Colon (tissue), 2 donors: ENCODE measurements around the gene RNU1-4.
"Not testable (repeated sequence)": the region's sequence is repeated elsewhere in the genome, so short reads cannot be mapped to it uniquely, and the experiment has no call there.

Experiments
- FAIRE-seq: peaks from 2 replicates; lab custom pipeline; 2012; peaks lifted over from hg19 to GRCh38; lab: Jason Lieb, UNC
- donor health status: control.
- donor health status: control.

RNU1-4 gene

DNA sequence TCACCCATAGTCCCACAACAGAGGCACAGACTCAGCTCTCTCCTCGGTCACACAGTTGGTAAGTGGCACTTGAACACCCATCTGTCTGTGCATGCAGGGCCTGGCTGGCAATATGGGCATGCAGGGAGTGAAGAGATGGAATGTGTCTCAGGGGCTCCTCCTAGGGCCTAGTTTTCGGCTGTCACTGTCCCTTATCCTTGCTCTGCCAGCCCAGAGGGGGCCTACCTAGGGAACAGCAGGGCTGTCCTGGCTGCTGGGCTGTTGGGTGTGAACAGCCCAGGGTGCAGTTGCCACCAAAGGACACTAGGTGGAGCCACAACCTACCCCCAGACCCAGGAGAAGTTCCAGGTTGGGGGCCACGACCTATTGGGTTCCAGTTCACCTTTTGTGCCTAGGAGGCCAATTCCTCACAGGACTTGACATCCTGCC is 30.6 kb upstream of the RNU1-4 start:
- FAIRE-seq = not testable (repeated sequence)

DNA sequence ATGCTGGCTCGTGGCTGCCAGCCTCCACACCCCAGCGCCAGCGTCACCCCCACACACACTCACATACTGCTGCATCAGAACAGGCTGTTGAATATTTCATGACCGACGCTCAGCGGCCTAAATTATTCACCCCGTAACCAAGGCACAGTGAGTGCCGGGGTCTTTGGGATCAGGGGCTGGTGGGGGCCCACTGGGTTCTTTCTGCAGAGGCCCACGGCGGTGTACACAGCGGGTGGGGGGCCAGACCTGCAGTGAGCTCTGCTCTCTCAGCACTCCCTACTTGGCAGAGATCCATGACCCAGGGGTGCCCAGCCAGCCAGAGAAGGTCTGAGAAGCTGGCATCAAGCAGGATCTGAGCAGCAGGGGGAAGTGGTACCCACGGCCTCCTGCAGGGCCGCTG is 29.7 kb upstream of the RNU1-4 start:
- not testable (repeated sequence) for FAIRE-seq

DNA sequence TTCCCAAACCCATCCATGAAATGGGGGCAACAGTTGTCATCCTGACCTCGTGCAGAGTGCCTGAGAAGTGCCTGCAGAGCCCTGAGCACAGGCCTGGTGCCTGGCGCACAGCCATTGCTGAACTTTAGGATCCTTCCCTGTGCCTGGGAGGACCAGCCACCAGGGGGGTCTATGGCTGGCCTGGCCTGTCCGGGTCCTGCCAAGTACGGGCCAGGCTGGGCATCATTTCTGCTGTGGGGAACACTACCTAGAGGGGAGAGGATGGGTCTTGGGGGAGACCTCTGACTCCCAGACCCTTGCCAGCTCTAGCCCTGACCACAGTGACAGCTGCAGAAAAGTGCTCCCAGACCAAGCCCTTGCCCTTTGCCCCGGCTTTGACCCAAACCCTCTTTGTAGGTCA is 28.2 kb upstream of the RNU1-4 start:
- FAIRE-seq = not testable (repeated sequence)

DNA sequence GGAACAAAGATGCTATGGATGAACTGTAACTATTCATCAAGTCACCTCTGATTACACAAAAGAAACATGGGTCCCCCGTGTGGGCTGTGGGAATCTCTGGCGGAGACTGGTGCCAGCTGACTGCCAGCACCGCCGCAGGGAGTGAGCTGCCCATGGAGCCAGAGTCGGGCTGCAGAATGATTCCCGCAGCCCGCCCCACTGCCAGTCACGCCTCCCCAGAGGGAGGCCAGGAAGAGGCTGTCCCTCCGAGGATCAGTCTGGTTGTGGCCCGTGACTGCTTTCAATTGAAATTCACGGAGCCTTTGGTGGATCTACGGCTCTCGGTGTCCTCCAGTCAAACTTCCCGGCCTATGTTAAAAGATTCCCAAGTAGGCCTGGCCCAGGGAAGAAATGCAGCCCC is 27.7 kb upstream of the RNU1-4 start:
- not testable (repeated sequence) for FAIRE-seq

DNA sequence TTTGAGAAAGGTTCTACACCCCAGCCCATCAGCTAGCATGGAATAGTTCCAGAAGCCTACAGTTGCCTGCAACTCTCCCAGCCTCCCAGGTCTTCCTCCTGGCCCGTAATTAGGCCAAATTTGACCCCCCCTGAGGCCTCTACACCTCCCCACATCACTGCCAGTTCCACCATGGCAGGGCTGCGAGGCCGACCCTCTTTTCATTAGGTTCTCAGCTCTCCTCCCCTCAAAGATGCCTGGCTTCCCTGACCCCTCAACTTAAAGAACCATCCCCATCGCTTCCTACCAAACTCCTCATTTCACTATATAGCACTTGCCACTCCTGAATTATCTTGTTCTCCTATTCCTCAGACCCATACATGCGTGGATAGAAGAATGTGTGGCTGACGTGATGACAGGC is 27.3 kb upstream of the RNU1-4 start:
- FAIRE-seq = not testable (repeated sequence)

DNA sequence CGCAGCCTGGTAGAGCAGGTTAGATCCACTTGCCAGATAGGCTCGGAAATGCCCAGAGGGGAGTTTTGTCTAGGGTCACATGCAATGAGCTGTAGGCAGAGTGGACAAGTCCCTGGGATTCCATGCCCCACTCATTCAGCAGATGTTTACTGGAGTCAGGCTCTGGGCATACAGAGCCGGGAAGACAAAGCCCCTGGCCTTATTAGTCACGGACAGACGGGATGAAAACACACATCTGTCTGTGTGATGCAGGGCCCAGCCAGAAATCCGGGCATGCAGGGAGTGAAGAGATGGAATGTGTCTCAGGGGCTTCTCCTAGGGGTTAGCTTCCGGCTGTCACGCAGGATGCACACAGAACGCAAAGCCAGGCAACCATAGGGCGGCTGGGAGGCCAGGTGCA is 26.8 kb upstream of the RNU1-4 start:
- not testable (repeated sequence) for FAIRE-seq

DNA sequence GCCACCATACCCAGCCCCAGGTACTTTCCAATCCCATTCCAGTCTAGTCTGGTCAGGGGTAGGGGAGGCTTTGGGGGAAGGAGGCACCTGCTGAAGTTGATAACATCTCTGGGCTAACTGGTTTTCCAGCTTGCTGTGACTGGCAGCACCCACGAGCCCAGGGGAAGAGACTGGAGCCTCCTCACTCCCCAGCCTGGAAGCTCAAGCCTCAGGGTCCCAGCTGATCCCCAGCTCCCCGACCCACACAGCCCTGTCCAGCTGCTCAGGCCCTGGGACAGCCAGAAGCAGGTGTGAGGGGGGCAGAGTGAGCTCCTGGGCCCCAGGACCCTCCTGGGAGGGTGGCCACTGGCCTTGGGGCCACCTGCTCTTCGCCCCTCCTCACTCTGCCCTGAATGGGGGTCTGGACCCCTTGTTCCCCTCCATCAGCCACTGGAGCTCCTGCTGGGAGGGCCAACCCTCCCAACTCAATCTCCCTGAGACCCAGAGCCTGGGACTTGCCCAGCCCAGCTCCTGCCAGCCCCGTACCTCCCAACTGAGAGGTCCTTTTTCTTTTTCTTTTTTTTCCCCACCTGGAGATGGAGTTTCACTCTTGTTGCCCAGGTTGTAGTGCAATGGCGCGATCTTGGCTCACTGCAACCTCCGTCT is 23.5 kb upstream of the RNU1-4 start:
- FAIRE-seq = no peak

DNA sequence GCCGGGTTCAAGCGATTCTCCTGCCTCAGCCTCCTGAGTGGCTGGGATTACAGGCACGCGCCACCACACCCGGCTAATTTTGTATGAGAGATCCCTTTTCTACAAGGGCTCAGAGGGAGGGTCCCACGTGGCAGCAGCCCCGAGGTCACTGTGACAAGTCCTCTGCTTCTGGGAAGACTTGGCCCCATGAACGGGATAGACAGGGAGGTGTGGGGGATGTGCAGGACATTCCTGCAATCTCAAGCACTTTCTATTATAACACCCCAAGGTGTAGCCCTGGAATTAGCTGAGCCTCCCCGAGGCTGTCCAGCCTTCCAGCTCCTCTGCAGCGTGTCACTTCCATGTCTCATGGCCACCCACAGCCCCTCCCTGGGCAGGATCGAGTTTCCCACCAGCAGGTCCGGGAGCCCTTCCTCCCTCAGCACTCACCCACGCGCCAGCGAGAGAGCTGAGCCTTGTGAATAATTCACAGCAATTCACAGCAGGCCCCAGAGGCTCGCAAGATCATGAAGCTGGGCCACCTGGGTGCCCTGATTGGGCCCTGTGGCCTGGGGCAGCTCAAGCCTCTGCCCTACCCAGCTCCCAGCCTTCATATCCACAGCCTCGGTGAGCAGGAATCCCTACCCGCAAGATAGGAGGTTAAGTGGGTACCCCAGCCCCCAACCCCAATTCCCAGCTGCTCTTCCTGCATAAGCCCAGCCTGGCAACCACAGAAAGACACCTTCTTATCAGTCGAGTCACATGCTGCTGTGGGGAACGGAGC is 22.8 kb upstream of the RNU1-4 start:
- FAIRE-seq = no peak

DNA sequence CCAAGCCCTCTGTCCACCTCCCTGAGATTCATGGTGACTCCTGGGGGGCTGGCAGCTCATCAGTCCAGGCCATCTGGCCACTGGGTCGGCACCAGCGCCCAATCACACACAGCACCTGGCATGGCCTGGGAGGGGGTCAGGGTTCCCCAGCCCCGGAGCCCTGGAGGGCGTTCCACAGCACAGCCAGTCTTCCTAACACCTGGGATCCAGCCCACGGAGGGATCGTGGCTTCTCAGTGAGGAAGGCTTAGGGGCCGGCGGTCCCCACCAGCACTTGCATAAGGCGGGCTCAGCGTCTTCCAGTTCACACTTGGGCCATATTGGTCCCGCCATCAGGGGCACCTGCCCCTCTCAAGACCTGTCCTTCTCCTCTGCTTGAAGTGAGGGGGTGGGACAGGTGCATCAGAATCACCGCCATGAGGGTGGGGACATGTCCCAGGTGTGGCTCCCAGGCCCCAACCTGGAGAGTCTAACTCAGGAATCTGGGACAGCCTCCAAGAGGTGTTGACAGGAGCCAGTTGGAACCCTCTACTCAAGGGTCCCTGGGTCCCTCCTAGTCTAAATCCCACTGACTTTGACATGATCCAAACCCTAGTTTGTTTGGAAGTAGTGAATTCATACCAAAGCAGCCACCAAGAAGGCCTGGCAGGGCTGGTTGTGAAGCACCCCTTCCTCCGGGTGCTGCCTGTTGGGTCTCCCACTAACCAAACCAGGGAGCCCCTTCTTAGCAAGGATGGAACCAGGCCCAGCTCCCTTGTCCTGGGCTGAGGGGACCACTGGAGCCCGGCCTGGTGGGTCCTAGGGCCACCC is 22.0 kb upstream of the RNU1-4 start:
- FAIRE-seq = not testable (repeated sequence)

DNA sequence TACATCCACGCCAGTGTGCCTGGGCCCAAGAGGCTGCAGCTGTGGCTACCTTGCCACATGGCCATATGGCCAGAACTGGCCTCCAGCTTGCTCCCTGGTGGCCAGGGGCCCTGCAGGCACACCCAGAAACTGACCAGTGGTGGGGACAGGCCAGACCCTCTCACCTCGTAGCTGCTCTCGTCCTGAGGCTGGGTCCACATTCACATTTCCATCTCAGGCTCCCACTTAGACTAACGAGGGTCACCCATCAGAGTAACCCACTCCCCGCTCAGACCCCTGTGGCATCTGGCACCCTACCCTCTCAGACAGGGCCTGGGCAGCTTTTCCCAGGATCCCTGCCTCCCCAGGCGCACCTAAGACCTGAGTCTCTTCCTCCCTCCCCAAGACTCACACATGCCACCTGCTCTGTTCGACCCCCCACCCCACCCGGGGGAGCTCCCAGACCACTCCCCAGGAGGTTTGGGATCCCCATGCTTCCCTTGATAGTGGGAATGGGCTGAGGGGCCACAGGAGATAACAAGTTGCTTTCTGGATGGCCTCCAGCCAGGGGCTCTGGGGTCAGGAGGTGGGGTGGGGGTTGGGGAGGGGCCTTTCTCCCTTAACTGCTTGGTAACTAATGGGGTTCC is 21.3 kb upstream of the RNU1-4 start:
- no peak for FAIRE-seq

DNA sequence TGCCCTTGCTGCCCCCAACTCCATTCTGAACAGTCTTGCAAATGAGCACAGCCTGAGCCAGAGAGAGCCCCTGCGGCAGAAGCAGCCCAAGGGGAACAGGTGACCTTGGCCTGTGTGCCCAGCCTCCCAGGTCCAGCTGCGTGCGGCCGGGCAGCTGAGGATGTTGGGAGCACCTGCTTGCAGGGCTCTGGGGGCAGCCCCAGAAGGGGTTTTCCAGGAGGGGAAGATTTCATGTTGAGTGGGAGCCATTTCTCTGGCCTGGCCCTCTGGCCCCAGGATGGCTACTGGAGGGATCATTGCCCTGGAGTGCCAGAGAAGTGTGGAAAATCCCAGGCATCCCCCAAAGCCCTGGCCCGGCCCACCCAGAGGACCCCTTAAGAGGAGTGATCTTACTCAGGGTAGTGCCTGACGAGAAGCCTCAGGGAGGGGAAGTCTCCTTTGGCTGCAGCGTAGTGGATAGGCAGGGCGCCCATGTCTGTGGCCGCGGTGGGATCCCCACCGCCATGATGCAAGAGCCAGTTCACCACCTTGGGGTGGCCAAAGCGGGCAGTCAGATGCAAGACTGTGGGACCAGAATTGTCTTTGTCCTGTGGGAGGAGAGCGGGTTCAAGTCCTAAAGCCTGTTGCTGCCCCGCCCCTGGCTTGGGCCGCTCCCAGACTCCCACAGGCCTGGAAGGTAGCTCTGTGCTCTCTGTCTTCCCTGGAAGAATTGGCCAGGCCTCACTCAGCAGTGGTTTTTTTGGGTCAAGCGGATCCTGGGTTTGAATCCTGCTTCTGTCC is 20.6 kb upstream of the RNU1-4 start:
- FAIRE-seq = no peak

DNA sequence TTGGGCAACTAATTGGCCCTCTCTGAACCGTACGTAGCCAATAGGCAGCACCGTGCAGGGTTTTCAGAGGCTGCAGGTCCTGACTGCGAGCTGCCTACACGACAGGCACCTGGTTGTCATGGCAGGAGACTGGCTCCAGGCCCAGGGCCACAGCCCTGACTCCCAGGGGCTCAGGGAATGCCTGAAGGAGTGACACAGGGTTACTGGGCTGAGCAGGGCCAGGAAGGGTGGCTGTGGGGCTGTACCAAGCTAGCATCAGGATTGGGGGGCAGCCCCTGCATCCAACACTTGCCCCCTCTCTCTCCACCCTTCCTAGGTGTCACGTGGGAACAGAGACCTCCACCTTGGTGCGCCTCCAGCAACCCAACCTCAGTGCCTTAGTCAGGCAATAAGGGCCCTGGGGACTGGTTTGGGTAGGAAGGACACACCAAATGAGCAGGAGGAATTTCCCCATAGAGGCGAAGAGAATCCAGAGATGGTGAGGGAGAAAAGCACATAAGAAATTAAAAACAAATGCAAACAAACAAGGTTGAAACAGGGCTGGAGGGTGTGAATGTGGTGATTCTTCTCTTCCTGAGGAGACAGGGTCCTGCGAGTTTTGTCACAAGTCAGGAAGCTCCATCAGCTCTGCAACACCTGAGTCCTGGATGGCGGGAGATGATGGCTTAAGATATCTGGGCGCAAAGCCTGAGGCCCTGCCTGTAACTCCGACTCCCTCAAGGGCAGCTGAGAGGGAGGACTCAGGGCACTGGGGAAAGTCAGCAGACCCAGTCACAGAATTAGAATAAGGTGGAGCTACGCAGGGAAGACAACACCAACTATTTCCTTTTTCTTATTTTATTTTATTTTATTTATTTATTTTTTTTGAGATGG is 19.7 kb upstream of the RNU1-4 start:
- no peak for FAIRE-seq

DNA sequence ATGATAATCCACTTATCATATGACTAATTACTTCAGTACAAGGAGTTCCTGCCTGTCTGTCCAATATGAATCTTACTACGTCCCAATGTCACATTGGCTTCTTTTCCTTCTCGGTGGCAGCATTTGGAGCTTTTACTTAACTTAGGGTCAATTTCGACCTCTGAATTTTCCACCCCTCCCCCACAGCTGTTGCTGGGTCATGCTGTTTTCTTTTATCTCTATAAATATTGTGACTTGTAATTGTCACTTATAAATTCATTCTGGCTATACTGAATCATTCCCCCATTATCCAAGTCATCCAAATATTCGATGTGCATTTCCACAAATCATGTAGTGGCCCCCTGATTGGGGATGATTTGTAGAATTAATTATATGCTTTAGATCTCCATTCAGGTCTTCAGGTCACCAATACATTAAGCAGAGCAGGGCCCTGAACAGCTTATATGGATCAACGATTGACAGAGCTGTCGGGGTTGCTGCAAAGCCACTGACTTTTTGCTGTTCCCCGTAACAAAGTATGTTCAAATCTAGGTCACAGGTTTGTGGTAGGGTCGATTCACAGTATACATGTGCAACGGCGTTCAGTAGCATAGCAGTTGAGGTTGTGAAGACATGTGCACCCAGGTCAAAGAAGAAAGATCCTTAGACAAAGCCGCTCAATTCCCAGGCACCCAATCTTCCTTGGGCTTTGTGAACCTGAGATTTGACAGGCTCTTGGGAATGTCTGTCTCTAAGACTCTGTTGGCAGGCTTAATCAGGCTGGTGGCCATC is 18.3 kb upstream of the RNU1-4 start:
- FAIRE-seq = no peak

DNA sequence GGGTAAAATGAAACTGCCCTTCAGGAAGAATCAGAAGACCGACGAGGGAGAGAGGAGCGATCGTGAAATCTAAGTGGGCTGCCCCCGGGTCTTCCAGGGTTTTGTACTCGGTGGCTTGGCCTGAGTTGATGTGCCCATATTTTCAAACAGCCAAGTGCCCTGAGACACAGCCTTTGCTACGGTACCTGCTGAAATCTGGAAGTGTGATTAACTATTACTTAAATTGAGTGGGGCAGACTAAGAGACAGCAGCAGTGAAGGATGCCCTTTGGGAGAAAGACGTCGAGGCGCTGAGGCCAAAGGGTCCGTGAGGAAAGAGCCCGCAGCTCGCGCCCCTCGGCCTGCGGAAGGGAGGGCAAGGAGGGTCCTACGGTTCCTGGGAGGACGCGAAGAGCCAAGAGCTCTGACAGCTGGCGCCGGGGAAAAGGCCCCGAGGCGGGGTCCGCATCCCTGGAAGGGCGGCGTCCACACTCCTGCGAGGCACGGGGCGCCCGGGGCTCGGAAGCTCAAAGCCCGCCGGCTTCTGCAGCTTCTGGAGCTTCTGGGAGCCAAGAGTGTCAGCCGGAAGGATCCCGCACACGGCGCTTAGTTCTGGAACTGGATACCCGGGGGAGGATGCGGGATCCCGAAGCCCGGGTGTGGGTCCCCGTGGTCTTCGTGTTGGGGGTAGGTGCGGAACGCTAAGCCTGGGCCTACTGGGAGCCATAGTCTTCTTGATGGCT is 15.4 kb upstream of the RNU1-4 start:
- FAIRE-seq = no peak

DNA sequence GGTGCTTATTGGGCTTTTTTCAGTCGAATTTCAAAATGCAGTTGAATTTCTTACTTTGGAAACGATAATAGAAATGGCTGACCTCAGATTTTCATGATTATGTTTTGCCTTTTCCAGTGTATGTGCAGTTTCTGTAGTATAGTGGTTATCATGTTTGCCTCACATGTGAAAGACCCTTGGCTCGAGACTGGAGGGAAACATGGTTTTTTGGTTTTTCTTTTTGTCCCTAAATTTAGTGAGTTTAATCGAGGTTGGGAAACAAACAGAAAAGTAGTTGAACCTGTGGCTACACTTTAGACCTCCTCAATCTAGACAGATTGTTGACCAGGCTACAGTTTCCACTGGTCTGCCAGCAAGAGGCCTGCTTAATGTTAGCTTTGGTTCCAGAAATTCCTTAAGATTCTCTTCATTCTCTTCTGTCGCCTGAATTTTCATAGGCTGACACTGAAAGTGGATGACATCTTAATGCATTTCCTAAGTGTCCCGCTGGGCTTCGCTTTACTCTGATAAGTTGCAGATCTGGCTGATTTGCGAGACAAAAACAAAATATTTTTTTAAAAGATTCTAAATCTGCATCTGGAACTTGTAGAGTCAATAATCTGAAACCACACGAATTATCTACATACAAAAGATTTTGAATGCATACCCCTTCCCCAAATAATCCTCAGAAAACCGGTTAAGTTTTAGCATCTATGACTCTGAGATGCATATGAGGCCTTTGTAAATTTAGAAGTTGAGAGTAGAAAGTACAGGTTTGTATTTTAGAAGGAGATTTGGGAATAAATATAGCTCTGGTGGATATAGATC is 14.7 kb upstream of the RNU1-4 start:
- not testable (repeated sequence) for FAIRE-seq

DNA sequence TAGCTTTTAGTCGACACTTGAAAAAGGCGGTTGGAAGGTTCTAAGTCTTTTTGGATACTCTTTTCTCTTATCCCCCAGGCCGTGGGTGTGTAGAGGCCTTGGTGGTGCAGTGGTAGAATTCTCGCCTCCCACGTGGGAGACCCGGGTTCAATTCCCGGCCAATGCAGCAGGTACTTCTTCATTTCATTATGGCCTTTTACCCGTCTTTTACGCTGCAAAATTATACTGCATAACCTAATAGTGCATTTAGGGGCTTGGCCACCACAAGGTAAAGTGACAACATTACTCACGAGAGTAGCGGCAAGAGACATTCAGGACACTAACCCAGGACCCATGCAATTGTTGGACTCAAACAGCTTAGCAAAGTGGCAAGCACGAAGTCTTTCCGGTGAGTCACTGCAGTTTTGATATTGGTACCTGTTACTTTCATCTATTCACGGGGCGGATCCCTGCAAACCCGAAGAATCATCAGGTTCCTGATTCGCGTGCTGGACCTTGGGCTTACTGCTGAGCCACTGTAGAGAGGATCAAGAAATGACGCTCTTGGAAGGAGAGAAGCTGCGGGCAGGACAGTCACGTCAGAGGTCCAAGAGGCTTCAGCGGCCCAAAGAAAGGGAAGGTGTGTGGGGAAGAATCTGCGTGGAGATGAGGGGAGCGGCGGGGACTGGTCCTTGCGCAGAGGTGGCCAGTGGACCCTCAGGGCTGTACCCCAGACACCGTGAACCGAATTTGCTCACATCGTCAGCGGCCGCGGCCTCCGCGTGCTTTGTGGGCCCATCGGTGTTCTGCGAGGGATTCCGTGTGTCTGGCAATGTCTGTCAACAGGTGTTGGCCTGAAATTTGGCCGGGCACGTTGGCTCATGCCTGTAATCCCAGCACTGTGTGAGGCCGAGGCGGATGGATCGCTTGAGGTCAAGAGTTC is 12.9 kb upstream of the RNU1-4 start:
- no peak for FAIRE-seq
